Sigmoid colon (tissue), 4 donors: ENCODE measurements around the gene LAMTOR4.

Experiments
- CTCF ChIP-seq, 4 experiments: fragments of 450-650 bp in 3 of 4; fragments of 200-600 bp in 1 of 4; IDR thresholded peaks; one replicate each; pipeline ENCODE4 v1.5.1; 2016 to 2019; ENCODE audit warnings: antibody characterized with exemption in 4 of 4, mild to moderate bottlenecking in 3 of 4, moderate library complexity in 2 of 4
- POLR2A ChIP-seq, 2 donors: fragments of 450-650 bp; IDR thresholded peaks; one replicate each; pipeline ENCODE4 v1.6.1; 2016; ENCODE audit warnings: antibody characterized with exemption in 2 of 2, mild to moderate bottlenecking in 2 of 2, moderate library complexity in 2 of 2
- POLR2AphosphoS5 ChIP-seq, 4 donors: sonication (generic); formaldehyde crosslinking; IDR thresholded peaks; one replicate each; pipeline ENCODE4 v1.6.1; 2017; ENCODE audit warnings: antibody characterized with exemption in 4 of 4

GRCh38 chr7:100200693-100201092 lies 52.0 kb downstream of the LAMTOR4 start:
- no peak for TF ChIP-seq CTCF (IDR thresholded peaks at IDR 0.05)
- TF ChIP-seq POLR2A (IDR thresholded peaks at IDR 0.05), result no peak
- no peak for TF ChIP-seq POLR2AphosphoS5 (IDR thresholded peaks at IDR 0.05)
